Astrocyte of the hippocampus (primary cell): ENCODE results near the gene ZNF33A.
A peak's percentile ranks its signal among the peaks of the same experiment; 100 is the strongest.
"Not testable (repeated sequence)": the region's sequence is repeated elsewhere in the genome, so short reads cannot be mapped to it uniquely, and the experiment has no call there.

Source experiments
- DNase-seq: peaks from one replicate; pipeline ENCODE4 v3.0.0; 2011; ENCODE audit warnings: low read depth, low spot score

ZNF33A gene

DNA sequence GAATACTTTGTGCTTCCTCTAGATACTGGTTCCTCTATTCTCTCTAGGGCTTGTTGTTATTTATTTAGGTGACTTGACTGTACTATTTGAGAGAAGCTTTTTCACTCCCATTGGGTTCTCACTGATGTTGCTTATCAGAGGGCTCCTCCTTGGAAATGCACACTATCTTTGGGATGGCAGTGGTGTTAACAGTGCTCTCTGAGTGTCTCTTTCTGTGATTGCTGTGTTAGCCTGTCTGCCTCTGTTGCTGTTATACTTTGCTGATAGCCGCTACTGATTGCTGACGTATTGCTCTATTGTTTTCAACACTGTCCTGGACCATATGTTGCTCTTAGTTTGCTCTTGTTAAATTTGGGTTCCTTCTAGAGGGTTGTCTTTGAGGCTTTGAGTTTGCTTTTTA is 34.7 kb downstream of the ZNF33A start:
- DNase-seq: no peak

DNA sequence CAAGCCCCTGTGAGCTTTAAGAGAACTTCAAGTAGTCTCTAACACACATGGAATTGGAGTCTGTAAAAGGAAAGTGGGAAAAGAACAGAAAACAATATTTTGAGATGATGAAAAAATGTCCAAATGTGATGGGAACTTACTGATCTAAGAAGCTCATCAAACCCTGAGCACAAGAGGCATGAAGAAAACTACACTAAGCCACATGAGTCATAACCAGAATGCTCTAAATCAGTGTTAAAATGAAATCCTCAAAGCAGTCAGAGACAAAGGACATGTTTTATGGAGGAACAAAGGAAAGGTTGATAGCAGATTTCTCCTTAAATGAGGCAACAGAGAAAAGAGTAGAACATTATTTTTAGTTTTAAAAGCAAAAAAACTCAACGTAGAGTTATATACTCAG is 37.2 kb downstream of the ZNF33A start:
- peak; percentile 7 for DNase-seq

DNA sequence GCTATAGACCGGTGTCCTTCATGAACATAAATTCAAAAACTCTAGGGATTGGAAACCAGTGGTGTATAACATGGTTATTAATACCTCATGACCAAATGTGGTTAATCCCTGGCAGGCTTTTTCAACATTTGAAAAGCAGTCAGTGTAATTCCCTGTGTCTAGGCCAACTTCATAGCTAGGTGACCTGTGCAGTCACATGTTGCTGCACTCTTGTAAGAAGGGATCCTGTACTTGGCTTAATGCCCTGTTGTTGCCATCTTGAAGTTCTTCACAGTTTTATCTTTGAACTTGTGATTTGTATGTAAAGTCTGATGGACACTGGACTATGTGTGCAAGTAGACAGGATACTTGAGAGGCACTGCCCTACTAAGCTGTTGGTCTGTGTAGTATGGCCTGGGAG is 39.7 kb downstream of the ZNF33A start:
- DNase-seq: no peak

DNA sequence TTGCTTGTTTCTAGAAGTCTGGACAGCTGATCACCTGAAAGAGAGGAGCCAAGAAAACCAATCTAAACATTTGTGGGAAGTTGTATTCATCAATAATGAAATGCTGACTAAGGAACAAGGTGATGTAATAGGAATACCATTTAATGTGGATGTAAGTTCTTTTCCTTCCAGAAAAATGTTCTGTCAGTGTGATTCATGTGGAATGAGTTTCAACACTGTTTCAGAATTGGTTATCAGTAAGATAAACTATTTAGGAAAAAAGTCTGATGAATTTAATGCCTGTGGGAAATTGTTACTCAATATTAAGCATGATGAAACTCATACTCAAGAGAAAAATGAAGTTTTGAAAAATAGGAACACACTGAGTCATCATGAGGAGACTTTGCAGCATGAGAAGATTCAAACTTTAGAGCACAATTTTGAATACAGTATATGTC is 43.9 kb downstream of the ZNF33A start:
- peak; percentile 47 for DNase-seq

DNA sequence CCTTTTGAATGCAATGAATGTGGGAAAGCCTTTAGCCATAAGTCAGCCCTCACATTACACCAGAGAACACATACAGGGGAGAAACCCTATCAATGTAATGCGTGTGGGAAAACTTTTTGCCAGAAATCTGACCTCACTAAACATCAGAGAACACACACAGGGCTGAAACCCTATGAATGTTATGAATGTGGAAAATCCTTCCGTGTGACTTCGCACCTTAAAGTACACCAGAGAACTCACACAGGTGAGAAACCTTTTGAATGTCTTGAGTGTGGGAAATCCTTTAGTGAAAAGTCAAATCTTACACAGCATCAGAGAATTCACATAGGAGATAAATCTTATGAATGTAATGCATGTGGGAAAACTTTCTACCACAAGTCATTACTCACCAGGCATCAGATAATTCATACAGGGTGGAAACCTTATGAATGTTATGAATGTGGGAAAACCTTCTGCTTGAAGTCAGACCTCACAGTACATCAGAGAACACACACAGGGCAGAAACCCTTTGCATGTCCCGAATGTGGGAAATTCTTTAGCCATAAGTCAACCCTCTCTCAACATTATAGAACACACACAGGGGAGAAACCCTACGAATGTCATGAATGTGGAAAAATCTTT is 44.9 kb downstream of the ZNF33A start:
- DNase-seq: not testable (repeated sequence)

DNA sequence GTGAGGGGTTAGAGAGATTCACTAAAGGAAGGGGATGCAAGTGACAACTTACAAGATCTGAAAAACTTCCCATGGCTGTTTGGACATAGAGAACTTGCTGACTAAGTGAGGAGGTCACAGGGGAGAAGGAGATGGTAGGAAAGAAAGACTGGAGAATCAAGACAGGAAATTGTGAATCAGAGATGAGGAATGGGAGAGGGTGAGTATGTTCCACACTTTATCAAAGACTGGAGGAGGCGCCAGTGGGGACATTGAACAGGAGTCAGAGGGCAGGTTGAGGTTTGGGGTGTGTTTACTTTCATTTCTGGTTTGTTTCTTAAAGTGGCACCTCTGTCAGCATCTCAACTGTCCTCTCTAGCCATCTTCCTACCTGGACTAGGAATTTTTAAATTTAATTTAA is 59.2 kb downstream of the ZNF33A start:
- DNase-seq: not testable (repeated sequence)

DNA sequence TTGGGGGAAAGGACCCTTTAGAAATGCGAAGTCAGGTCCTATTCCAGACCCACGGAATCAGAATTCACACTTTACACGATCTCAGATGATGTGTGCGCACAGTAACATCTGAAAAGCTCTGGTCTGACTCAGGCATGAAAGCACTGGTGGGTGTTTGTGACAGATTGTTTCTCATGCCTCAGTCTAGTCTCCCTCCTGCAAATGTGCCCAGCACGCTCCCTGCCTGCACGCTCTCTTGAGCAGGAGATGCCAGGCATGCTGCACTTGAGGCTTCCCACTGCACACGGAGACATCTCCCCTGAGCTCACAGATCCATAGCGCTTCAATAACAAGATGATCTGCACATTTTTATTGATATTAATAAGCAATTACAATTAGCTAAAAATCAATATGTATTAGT is 60.0 kb downstream of the ZNF33A start:
- DNase-seq: no peak

DNA sequence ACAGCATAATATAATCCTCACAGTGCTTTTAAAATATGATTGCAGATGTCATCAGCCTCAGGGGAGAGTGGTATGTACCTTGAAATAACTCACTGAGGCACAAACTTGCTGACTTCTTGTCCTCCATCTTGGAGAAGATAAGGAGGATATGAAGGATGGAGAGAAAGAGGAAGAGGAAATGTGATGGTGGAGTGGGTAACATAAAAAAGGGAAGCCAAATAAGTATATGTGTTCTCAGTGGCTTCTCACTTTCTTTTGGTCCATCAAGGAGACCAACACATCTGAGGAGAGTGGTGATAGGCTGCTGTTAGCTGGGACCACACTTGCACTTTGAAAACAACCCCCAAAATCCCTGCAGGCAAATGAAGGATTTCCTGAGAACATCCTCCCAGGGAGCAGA is 62.1 kb downstream of the ZNF33A start:
- no peak for DNase-seq

DNA sequence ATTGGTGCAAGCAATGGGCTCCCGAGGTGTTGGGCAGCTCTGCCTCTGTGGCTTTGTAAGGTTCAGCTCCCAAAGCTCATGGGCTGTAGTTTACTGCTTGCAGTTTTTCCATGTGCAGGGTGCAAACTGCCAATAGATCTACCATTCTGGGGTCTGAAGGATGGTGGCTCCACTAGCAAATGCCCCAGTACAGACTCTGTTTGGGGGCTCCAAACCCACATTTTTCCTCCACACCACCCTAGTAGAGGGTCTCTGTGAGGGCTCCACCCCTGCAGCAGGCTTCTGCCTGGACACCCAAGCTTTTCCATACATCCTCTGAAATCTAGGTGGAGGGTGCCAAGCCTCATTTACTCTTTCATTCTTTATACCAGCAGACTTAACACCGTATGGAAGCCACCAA is 66.2 kb downstream of the ZNF33A start:
- DNase-seq: no peak

DNA sequence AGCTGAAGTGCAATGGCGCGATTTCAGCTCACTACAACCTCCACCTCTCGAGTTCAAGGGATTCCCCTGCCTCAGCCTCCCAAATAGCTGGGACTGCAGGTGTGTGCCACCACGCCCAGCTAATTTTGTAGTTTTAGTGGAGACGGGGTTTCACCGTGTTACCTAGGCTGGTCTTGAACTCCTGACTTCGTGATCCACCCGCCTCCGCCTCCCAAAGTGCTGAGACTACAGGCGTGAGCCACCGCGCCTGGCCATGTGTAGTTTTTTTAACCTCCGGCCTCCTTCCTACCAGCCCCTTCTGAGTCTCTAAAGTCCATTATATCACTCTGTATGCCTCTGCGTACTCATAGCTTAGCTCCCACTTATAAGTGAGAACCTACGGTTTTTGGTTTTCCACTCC is 82.8 kb downstream of the ZNF33A start:
- DNase-seq: not testable (repeated sequence)

DNA sequence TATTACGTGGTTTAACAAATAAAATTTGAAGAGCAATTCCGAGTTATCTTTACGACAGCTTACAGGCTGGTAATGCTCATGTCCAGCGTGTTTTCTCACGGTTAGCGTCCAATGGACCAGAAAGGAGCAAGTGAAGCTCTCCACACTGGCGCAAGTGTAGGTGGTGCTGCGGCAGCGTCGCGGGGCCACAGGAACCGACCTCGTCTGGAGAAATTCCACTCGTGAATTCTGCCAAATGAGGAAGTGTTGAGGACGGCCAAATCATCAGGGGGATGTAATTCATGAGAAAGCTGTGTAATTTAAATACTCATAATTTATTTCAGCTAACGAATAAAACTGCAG is 83.3 kb downstream of the ZNF33A start:
- no peak for DNase-seq

DNA sequence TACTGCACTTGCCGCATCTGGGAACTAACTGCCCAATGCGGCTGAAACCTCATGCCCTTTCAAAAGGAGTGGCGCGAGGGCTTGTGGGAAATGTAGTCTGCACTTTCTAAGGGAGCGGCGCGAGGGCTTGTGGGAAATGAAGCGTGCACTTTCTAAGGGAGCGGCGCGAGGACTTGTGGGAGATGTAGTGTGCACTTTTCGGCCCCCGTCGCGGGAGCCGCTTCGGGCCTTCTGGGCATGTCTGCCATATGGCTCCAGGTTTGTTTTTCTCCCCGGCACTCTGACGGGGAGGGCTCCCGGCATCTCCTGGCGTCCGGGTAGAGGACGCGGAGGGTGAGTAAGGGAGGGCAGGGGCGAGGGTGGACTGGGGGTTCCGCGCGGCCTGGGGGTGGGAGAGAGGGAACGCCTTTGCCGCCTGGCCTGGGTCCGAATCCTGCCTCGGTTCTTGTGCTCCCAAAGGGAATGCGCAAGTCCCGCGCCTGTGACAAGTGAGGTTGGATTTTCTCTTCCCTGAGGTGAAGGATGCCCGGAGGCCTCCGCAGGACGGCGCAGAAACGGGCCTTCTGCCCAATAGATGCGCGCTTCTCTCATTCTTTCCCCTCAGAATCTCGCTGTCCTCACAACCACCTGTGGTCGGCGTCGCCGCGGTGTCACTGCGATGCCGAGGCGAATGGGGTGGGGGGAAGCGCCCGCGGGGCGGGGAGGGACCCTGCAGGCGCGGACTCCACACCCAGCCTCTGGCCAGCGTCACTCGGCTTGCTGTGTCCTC is 83.9 kb downstream of the ZNF33A start, which contains the start of gene ZNF37A:
Gene ZNF37A (plus strand): TSS at position 180 of the 769 bp plus-strand sequence. CDS start 2,281 bp downstream, outside the sequence.
- peak; percentile 98 for DNase-seq

DNA sequence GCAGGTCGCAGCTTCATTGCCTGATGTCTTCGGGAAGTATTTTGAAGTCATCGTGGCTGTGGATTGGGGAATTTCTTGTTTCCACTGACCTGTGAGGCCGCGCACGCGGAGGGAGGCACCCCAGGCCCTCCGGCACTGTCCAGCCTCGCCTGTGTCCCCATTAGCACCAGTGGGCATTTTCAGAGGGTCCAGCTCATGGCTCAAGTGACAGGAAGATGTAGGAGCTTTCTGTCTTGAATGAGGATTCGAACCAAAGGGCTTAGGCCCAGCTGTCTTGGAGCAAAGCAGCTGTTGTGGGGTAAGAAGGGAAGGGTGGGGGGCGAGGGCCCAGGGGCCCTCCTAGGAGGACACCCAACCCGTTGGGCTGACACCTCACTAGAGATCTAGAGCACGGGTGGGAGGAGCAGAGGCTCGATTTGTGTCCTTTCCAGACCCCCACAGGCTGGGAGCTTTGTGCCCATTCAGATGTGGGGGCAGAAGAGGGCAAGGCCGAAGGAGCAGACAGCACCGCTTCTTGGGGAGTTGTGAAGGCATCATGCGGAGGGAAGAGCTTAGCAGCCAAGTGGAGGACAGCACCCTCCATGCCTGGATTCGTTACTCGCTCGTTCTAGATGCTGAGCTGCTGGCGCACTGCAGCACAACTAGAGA is 84.6 kb downstream of the ZNF33A start:
- DNase-seq: no peak

DNA sequence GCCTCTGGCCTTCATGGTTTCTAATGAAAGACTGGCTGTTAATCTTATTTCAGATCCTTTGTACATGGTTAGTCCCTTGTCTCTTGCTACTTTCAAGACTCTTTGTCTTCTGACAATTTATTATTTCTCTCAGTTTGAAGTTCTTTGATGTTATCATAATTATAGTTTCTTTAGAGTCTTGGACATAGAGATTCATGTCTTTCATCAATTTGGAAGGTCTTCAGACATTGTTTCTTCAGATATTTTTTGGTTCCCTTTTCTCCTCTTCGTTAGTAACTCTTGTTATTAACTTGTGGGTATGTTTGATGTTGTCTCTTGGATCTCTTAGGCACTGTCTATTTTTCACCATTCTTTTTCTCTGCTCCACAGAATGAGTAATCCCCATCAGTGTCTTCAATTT is 92.4 kb downstream of the ZNF33A start:
- no peak for DNase-seq

DNA sequence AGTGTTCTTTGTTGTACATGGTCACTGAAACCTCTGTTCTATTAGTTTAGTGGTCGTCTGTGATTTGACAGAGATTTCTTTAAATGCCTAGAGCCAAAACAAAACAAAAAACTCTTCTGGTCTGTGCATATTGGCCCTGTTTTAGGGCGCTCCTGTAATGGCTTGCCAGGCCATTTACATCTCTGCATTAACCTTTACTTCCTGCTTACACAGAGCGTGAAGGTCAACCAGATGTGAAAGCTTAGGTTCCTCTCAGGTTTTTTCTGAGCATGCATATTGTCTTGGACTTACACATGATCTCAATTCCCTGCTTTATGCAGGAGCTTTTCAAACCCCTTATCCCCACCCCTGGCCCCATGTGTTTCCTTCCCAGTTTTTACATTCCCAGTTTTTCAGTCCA is 93.3 kb downstream of the ZNF33A start:
- no peak for DNase-seq

DNA sequence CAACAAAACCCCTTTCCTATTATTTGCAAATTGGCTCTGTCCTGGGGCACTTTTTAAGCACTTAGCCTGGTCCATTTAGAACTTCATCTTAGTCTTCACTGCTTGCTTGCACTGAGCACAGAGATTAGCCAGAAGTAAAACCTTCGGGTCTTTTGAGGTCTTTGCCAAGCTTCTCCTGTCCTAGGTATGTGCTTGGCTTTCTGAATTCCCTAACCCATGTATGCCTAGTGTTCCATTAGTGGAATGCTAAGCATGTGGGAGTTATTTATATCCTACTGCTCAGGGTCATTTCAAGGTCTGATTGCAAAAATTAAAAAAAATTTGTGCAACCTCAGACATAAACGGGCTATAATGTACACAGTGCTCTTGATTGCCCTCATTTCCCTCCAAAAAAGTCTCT is 101.7 kb downstream of the ZNF33A start:
- DNase-seq: no peak
